GM18526 (cell line): ENCODE results near the gene SUSD4.

Source experiments
- POLR2A ChIP-seq: IDR thresholded peaks from 3 replicates; pipeline ENCODE4 v1.6.1; 2011; ENCODE audit not compliant: insufficient read length; ENCODE audit errors: extremely low read depth

SUSD4 gene

GRCh38 chr1:223363856-223364684 lies at the start of gene SUSD4:
TSS of gene SUSD4 (minus strand) at chr1:223364176. CDS start at chr1:223363425, 751 bp downstream.
- no peak for TF ChIP-seq POLR2A

DNA sequence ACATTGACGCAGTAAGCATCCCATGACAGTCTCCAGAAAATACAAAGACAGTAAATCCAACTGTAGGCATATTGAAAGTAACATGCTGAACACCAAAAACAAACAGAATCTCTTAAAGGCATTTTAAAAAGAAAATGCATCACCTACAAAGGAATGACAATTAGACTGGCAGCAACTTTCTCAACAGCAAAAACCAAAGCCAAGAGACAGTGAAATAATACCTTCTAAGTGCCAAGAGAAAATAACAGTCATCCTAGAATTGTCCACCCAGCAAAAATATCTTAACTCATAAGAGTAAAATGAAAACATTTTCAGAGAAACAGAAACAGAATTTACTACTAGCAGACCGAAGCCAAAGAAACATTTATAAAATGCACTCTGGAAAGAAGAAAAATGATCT lies 49.2 kb upstream of the SUSD4 start:
- TF ChIP-seq POLR2A = no peak

DNA sequence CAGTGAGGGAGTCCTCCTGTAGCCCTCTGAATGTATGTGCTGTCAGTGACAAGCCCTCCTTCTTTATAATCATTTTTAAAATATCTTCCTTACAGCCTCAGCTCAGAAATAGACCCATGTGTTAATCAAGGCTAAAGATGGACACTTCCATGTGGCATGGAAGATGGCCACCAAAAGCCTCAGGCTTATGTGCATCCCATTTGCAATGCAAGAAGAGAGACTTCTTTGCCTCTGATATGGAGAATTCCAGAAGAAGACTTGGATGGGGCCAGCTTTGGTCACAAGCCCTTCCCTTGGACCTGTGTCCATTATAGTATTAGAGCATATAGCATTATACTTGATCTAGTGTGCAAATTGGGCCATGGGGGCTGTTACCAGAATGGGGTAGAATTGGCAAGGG lies 47.7 kb upstream of the SUSD4 start:
- TF ChIP-seq POLR2A = no peak

GRCh38 chr1:223411309-223411708 lies 47.3 kb upstream of the SUSD4 start:
- no peak for TF ChIP-seq POLR2A

- no peak for TF ChIP-seq POLR2A
Observed at GRCh38 chr1:223410036-223410435, 46.1 kb upstream of the SUSD4 start.

- no peak for TF ChIP-seq POLR2A
Observed at GRCh38 chr1:223405507-223405906, 41.5 kb upstream of the SUSD4 start.

DNA sequence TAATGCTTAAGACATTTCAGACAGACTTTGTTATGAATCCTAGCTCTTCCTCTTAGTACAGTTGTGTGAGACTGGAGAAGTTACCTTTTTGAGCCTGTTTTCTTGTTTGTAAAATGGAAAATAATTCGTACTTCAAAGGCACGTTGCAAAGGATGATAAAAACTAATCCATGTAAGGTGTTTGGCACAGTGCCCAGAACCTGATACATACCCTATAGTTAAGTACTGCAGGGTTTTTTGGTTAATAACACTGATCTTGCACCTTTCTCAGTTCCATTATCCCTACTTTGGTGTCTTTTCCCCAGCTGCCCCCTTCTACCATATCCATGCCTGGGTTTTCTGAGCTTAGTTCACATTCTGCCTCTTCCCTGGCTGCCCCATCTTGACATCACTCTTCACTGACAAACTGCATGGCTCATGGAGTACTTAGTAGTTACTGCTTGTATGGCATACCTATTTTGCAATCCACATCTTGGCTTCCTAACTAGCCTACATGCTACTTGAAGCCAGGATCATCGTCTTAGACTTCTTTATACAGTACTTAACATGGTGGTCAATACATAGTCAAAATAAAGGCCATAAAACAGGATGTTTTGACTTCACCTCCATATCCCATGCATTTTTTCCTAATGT lies 39.3 kb upstream of the SUSD4 start:
- no peak for TF ChIP-seq POLR2A

GRCh38 chr1:223402790-223403142 lies 38.8 kb upstream of the SUSD4 start:
- no peak for TF ChIP-seq POLR2A

- no peak for TF ChIP-seq POLR2A
Observed at GRCh38 chr1:223401873-223402789, 38.2 kb upstream of the SUSD4 start.

- TF ChIP-seq POLR2A = no peak
Observed at GRCh38 chr1:223394706-223395105, 30.7 kb upstream of the SUSD4 start.

GRCh38 chr1:223394242-223394641 lies 30.3 kb upstream of the SUSD4 start:
- no peak for TF ChIP-seq POLR2A

DNA sequence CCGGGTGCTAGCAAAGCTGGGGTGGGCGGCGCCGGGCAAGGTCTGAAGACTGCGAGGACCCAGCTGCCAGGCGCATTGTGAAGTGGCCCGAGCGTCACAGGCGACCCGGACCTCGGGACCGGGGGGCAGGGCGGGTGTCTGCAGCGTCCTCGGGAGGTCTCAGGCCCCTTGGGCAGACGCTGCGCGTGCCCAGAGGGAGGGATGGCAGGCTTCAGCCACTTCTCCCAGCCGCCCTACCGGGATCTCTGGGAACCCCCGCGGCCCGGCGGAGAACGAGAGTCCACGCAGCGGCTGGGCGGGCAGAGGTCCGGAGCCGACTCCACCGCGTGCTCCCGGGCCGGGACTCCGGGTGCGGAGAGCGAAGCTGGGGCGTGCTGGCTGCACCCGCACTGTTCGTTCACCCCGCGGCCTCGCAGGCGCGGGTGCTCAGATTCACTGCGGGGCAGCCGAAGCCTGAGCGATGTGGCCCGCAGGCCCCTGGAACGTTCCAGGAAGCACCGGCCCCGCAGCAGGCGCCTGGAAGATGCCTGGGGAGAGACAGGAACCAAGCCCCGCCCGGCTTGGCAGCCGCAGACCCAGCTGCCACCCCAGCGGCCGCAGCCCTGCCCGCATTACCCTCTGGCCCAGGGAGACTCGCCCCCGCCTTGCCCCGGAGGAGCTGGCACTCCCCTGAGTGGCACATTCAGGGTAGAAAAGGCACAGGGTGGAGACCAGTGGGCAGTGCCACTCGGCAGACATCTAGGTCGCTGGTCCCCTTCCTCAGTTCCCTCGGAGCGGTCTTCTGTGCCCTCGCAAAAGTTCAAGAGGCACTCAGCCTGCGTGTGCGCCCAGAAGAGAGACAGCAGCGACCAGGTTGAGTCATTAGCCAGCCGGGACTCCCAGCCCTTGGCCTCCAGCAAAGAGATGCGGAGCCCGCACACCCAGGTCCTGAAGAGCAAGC lies 29.6 kb upstream of the SUSD4 start, which contains the start of gene CCDC185:
Gene CCDC185, plus strand, starts transcription at position 141 of the 940 bp plus-strand sequence. Its CDS starts 61 bp downstream, at position 202.
- TF ChIP-seq POLR2A = no peak

- TF ChIP-seq POLR2A = no peak
Observed at GRCh38 chr1:223390618-223391017, 26.6 kb upstream of the SUSD4 start.

- TF ChIP-seq POLR2A = no peak
Observed at GRCh38 chr1:223386013-223386412, 22.0 kb upstream of the SUSD4 start.
